22Rv1 (cell line): ENCODE results near the gene MIDN.
A peak's percentile ranks its signal among the peaks of the same experiment; 100 is the strongest.

ENCODE experiments used
- H3K27ac ChIP-seq: fragments of 450-650 bp; 2 replicates; pipeline ENCODE4 v1.5.1; 2017
- CTCF ChIP-seq: fragments of 450-650 bp; IDR thresholded peaks from 2 replicates; pipeline ENCODE4 v1.5.1; 2017; ENCODE audit warnings: mild to moderate bottlenecking
- ZFX ChIP-seq: fragments of 450-650 bp; IDR thresholded peaks from 2 replicates; pipeline ENCODE4 v1.6.1; 2017; ENCODE audit warnings: antibody characterized with exemption, borderline replicate concordance

Gene MIDN

GRCh38 chr19:1210227-1210538 lies 38.2 kb upstream of the MIDN start:
- TF ChIP-seq ZFX: no peak
- H3K27ac ChIP-seq: peak overlapping the region; percentile 26

- TF ChIP-seq ZFX: no peak
- no peak for TF ChIP-seq CTCF
- no peak overlapping the region for H3K27ac ChIP-seq
Observed at GRCh38 chr19:1211494-1212234, 36.7 kb upstream of the MIDN start.

- TF ChIP-seq CTCF (no peak), ZFX (no peak)
- no peak overlapping the region for H3K27ac ChIP-seq
Observed at GRCh38 chr19:1213391-1214286, 34.7 kb upstream of the MIDN start.

GRCh38 chr19:1214299-1214861 lies 34.0 kb upstream of the MIDN start:
- no peak overlapping the region for H3K27ac ChIP-seq
- TF ChIP-seq ZFX (no peak), CTCF (no peak)

- TF ChIP-seq CTCF (no peak), ZFX (no peak)
- H3K27ac ChIP-seq: no peak overlapping the region
Observed at GRCh38 chr19:1214862-1215731, 33.3 kb upstream of the MIDN start.

- no peak for TF ChIP-seq CTCF
- no peak for TF ChIP-seq ZFX
- H3K27ac ChIP-seq: peak overlapping the region; percentile 34
Observed at GRCh38 chr19:1216756-1217155, 31.6 kb upstream of the MIDN start.

GRCh38 chr19:1217366-1217765 lies 31.0 kb upstream of the MIDN start:
- TF ChIP-seq CTCF (no peak), ZFX (no peak)
- H3K27ac ChIP-seq: peak overlapping the region; percentile 34
